PFSK-1 (cell line): Measurements from ENCODE around the gene NKRF.

Source experiments
- FOXP2 ChIP-seq: optimal IDR thresholded peaks from 2 replicates; pipeline ENCODE3; 2011; ENCODE audit warnings: borderline replicate concordance, control low read depth, inconsistent platforms; ENCODE audit not compliant: insufficient read depth; ENCODE audit errors: extremely low read length, extremely low read depth
- POLR2AphosphoS5 ChIP-seq: IDR thresholded peaks from 2 replicates; pipeline ENCODE4 v1.6.1; 2012; ENCODE audit warnings: low read depth, mild to moderate bottlenecking, control low read depth, low read length, moderate library complexity
- SIN3A ChIP-seq: IDR thresholded peaks from 2 replicates; pipeline ENCODE4 v1.6.1; 2012; ENCODE audit warnings: mild to moderate bottlenecking, low read length, moderate library complexity, borderline replicate concordance; ENCODE audit not compliant: insufficient read depth
- TAF1 ChIP-seq: IDR thresholded peaks from 2 replicates; pipeline ENCODE4 v1.6.1; 2012; ENCODE audit warnings: low read length, control low read depth, borderline replicate concordance; ENCODE audit not compliant: insufficient read depth
- TF ChIP-seq, protein P1 (sequence below), 2 experiments: IDR thresholded peaks; 2 replicates each; pipeline versions ENCODE4 v1.6.1 to v1.8.0; 2011 to 2012; ENCODE audit warnings: low read depth in 2 of 2, low read length in 2 of 2, control low read depth in 1 of 2, inconsistent platforms in 1 of 2, mild to moderate bottlenecking in 1 of 2, moderate library complexity in 1 of 2; ENCODE audit not compliant: insufficient read depth in 1 of 2

Gene NKRF

DNA sequence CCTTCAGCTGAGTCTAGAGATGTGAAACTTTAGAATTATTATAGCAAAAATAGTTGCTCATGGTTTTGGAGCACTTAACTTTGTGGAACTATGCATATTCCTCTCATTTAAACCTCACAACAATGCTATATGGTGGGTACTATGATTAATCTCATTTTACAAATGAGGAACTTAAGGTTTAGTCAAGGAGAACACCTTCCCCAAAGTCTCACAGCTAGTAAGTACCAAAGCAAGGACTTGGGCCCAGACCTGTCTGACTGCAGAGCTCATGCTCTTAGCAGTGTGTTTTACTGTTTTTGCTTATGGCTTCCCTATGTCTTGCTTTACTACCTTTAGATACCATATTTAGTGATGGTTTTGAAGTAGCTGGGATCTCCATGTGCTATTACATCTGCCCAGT lies 26.8 kb downstream of the NKRF start:
- TF ChIP-seq TAF1 = no peak
- no peak for TF ChIP-seq SIN3A
- TF ChIP-seq FOXP2 = no peak
- TF ChIP-seq POLR2AphosphoS5 = no peak
- TF ChIP-seq, protein P1, sequence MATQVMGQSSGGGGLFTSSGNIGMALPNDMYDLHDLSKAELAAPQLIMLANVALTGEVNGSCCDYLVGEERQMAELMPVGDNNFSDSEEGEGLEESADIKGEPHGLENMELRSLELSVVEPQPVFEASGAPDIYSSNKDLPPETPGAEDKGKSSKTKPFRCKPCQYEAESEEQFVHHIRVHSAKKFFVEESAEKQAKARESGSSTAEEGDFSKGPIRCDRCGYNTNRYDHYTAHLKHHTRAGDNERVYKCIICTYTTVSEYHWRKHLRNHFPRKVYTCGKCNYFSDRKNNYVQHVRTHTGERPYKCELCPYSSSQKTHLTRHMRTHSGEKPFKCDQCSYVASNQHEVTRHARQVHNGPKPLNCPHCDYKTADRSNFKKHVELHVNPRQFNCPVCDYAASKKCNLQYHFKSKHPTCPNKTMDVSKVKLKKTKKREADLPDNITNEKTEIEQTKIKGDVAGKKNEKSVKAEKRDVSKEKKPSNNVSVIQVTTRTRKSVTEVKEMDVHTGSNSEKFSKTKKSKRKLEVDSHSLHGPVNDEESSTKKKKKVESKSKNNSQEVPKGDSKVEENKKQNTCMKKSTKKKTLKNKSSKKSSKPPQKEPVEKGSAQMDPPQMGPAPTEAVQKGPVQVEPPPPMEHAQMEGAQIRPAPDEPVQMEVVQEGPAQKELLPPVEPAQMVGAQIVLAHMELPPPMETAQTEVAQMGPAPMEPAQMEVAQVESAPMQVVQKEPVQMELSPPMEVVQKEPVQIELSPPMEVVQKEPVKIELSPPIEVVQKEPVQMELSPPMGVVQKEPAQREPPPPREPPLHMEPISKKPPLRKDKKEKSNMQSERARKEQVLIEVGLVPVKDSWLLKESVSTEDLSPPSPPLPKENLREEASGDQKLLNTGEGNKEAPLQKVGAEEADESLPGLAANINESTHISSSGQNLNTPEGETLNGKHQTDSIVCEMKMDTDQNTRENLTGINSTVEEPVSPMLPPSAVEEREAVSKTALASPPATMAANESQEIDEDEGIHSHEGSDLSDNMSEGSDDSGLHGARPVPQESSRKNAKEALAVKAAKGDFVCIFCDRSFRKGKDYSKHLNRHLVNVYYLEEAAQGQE (IDR thresholded peaks at IDR 0.05; ENCODE audit: insufficient read depth in 1 of 2, low read depth in 2 of 2, low read length in 2 of 2) = no peak

DNA sequence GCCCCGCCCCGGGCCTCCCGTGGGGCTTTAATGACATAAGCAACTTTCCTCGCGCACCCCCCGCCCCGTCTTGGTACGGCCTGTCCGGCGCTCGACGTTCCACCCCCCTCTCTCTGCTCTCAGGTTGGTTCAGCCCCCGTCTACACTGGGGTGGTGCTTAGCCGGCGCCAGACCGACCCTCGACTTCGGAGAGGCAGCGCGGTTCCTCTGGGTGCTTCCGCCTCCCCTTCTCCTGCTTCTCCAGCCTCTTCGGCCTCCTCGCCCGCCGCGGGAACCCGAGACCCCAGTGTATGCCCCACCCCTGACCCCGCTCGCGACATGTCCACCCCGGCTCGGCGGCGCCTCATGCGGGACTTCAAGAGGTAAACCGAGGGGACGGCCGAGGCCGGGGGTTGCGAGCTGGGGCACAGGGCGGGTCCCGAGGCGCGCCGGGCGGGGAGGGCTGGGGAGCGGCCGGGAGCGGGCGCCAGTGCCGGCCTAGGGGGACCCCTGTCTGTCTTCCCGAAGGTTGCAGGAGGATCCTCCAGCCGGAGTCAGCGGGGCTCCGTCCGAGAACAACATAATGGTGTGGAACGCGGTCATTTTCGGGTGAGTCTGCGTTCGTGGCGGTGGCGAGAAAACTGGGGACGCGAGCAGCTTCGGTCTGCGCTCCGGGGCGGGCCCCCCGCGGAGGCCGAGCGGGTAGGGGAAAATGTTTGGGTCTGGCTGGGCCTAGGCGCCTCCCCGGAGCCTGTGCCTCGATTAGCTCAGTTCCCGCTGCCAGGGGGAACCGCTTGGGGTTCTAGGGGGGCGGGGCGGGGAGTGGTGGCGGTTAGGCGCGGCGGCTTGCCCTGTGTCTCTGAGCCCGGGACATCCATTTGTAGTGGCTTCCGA lies 31.6 kb downstream of the NKRF start, which contains the start of gene UBE2A:
TSS of gene UBE2A (plus strand) at position 170 of the 873 bp plus-strand sequence. CDS start at position 319, 149 bp downstream.
- peak; percentile 95 for TF ChIP-seq TAF1
- peak; percentile 87 for TF ChIP-seq FOXP2
- TF ChIP-seq SIN3A = peak; percentile 23; the same call in 1 of the 2 replicates
- TF ChIP-seq, protein P1 (IDR thresholded peaks at IDR 0.05; ENCODE audit: insufficient read depth in 1 of 2, low read depth in 2 of 2, low read length in 2 of 2) = peak; percentile 46 to 53; a peak in 3 of 4 replicates
- peak; percentile 94 for TF ChIP-seq POLR2AphosphoS5

DNA sequence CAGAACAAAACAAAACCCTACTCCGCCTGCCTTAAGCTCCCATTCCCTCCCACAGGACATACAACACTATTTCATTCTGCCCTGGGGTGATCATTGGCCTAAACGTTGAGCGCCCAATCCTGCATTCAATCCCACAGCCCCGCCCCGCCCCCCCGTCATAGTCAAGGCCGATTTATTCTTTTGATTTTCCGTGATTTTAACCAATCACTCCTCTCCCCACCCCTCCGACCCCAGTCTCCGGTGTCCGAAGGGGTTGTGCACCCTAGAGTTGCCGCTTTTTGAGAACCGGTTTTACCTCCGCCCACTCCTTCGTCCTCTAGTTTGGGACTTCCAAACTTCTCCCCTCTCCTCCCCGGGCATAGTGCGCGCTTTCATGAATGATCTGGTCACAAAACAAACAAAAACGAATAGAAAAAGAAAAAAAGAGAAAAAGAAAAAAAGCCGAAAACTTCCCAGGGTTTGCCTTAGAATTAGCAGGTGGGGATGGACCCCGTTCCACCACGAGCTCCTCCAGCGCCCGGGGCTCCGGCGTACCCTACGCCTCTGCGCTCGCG lies 32.3 kb downstream of the NKRF start:
- no peak for TF ChIP-seq TAF1
- TF ChIP-seq SIN3A = no peak
- TF ChIP-seq POLR2AphosphoS5 = no peak
- TF ChIP-seq, protein P1 (IDR thresholded peaks at IDR 0.05; ENCODE audit: insufficient read depth in 1 of 2, low read depth in 2 of 2, low read length in 2 of 2) = no peak
- no peak for TF ChIP-seq FOXP2

DNA sequence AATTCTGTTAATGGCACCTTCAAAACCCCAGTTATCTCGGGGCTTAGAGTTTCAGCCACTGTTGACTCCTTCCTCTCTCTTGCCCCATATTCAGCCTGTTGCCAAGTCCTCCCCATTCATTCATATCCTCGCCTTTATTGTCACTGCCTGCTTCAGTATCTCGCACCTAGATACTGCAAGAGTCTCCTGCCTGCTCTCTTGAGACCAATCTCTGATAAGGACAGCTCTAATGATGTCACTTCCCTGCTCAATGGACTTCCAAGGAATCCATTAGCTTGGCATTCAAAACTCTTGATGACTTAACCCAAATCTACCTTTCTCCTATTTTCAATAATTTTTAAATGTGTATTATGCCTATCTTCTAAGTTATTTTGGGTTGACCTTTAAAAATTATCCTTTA lies 33.0 kb downstream of the NKRF start:
- TF ChIP-seq FOXP2 (no peak), POLR2AphosphoS5 (no peak), TAF1 (no peak), SIN3A (no peak)
- TF ChIP-seq, protein P1 (IDR thresholded peaks at IDR 0.05; ENCODE audit: insufficient read depth in 1 of 2, low read depth in 2 of 2, low read length in 2 of 2) = no peak
